ENCODE results near the gene YARS2.

- TF ChIP-seq POLR2AphosphoS5 (IDR thresholded peaks at IDR 0.05; ENCODE audit: low read depth, low read length), result peak; percentile 95
- peak; percentile 97 for TF ChIP-seq TAF1 (IDR thresholded peaks at IDR 0.05; ENCODE audit: borderline replicate concordance, insufficient read depth, low read length)
- no peak for TF ChIP-seq FOXP2 (optimal IDR thresholded peaks at IDR 0.05; ENCODE audit: borderline replicate concordance, extremely low read depth, extremely low read length, insufficient read depth)
Observed at GRCh38 chr12:32755654-32756475, at the start of gene YARS2.
